SKM-1 treated with dmso at 0.1 percent for 144 hours (cell line): ENCODE results near the gene POLRMT.

Source experiments
- DNase-seq: peaks from one replicate; lab custom pipeline; 2025; ENCODE audit not compliant: unreplicated experiment; lab: John Stamatoyannopoulos, UW

Gene POLRMT

DNA sequence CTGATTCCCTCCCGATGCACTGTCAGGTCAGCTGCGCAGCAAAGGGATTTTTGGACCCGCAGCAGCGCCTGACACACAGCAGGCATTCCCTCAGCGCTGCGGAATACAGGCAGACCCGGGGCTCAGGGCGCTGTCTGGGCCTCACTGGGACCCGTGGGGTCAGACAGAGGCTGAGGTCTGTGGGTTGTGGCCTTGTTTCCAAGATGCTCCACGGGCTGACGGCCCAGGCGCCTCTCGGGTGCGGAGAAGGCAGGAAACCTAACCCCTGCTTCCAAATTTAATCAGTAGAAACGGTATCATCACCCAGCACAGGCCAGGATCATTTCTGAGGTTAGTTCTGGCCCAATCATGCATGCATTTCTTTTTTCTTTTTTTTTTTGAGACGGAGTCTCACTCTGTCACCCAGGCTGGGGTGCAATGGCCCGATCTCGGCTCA lies 30.4 kb upstream of the POLRMT start:
- no peak for DNase-seq

DNA sequence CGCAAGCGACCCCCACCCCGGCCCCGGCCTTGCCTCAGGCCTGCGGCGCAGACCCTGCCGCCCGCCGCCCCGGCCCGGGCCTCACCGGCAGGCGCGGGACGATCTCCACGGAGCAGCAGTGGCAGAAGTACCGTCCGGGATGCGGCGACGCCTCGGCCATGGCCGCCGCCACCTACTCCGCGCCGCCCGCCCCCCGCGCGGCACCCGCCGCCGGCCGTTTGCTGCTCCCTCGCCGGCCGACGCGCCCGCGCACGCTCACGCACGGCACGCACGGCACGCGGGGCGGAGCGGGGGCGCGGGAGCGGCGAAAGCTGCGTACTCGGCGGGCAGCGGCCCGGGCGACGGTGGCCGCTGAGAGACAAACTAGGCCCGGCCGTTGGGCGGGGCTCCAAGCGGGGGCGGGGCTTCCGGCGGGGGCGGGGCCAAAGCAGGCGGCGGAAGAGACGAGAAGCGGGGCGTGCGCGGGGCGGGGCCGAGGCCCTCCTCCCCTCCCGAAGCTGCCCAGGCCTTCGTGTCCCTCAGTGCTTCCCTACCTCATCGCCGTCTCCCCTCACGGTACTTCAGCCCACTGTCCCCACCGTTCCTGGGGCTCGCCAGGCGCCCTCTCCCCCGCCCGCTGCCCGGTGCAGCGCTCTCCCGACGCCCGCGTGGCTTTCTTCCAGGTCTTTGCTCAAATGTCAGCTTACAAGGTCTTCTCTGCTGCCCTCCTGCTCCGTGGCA lies 29.8 kb upstream of the POLRMT start, which contains the start of gene RNF126:
Gene RNF126, minus strand, starts transcription at position 253 of the 720 bp plus-strand sequence. Its CDS starts 93 bp downstream, at position 160.
- DNase-seq, result peak; percentile 89

DNA sequence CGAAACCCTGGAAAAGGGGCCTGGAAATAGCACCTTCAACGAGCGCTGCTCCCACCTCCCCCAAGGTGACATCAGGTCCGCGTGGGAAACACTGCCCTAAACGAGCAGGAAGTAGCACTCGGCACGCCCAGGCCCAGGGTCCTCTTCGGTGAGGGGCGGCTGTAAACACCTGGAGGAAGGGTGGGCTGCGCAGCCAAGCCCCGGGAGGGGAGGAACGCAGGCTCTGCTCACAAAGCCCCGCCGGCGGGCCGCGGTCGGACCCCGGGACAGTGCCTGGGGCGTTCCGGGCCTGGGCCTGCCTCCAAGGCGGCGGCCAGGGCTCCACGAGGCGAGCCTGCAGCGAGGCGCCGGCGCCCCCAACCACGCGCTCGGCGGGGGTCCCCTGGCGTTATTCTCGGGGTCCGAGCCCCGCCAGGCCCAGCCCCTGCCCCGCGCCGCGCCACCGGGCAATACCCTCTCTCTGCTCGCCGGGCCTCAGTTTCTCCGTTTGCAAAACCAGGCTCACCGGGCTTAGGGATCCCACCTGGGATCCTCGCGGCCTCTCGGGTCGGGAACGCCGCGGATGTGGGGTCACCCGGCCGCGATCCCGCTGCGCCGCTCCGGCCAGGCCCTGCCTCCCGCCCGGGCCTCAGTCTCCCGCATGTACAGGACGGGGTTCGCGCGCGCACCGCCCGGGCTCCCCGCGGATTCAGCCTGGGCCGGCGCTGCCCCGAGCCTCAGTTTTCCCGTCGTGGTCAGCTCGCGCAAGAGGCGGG lies 29.0 kb upstream of the POLRMT start:
- peak; percentile 31 for DNase-seq

DNA sequence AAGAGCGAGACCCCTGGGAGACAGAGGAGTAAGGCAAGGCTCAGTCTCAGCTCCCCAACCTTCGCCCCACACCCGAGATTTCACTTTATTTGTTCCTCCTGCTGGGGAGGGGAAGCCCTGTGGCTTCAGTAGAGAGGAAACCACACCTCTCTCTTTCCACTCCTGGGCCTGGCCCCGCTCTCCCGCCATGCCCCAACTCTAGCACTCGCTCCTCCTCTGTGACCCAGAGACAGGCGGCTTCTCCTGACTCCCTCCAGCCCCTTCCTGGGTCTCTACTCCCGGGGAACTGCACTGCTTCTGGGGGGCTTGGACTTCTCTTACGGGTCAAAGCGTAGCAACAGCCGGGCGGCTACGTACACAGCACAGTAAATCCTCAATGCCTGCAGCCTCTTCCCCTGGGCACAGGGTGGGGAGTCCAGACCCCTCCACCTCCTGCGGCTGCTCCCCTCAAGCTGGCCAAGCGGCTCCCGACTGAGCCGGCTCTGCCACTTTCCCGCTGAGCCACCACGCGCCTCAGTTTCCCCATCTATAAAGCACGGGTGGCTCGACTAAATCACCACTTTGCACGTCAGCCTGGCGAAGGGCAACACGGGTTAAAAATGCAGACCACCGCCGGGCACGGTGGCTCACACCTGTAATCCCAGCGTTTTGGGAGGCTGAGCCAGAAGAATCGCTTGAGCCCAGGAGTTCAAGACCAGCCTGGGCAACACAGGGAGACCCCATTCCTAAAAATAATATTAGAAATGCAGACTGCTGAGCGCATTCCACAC lies 28.3 kb upstream of the POLRMT start:
- DNase-seq, result peak; percentile 20

DNA sequence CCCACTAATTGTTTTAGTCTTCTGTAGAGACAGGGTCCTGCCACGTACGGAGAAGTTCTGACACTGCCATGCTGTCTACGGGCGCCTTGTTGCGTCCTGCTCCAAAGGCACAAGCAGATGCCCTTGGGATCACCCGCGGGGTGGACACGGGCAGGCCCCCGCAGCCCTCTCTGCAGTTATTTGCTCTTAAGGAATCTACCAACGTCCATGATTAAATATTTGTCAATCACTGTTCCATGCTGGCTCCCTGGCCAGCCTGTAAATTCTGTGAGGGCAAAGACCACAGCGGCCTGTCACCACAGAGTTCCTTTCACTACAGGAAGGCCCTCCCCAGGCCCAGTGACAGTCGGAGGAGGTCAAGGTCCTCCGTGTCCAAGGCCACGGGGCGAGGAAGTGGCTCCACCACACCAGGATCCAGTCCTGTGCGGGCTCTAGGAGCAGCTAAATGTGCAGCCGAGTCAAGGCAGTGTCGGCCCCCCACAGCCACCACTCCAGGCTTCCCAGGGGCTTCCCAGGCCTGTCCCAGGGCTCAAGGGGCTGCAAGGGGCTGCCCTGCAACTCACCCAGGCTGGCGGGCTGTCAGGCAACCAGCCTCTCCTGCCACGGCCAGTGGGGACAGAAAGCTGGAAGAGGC lies 27.6 kb upstream of the POLRMT start:
- no peak for DNase-seq

DNA sequence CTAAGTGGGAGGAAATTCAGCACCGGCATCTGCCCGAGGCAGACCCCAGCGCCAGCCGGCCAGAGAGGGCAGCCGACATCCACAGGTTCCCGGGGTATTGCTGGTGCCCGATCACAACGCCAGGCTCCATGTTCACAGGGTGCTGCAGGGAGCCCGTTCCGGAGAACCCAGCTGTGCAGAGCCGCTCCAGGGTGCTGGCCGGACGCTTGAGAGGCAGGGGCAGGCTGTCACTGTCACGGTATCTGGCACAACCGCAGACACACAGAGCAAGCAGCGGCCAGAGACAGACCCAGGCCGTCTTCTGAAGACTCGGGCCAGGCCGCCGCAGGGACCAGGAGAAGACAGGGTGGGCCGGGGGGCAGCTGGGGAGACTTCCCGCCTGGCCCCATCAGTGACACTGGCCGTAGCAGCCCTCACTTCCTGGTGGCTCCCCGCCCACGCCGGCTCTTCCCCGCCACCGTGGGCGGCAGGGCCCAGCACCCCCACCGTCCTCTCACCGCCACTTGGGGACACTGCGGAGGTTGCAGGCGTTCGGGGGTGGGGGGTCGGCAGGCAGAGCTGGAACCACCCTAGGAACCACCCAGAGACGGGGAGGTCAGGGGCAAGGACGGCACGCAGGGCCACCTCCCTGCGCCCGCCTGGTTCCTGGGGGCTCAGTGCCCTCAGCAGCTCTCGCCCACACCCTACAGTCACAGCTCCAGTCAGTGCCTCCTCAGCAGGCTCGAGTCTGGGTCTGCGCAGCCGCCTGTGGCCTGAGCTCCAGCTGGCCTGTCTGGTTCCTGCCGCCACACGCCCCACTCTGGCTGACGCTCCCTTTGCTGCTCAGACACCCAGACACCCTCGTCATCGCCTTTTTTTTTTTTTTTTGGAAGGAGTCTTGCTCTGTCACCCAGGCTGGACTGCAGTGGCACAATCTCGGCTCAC lies 25.8 kb upstream of the POLRMT start:
- no peak for DNase-seq

DNA sequence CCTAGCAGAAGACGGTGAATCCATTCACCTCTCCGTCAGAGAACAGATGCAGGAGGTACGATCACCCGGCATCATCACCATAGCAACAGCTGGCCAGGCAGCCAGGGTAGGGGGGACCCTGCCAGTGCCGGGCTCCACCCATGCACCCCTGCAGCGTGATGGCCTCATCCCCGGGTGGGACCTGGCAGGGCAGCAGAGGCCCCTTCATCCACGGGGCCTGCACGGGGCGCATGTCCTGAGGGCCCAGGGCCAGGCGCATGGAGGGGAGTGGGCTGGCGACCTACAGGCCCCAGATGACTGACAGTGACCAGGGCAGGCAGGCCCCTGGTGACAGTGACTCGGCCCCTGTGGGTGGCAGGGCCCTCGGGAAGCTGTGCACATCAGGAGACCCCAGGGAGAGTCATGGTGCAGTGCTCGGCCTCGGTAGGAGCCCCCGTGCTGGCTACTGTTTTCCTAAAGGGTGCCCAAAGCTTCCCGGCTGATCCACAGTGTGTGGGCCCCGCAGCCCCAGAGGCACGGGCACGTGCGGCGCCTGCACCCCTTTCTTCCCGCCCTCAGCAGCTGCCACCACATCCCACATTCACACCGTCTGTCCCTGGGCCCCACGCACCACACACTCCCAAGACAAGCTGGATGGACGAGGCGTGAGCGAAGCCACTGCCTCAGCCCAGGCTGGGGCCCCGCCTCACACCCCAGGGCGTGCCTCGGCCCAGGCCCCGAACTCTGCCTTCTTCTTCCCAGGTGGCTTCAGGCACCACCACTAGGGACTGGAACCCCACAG lies 24.9 kb upstream of the POLRMT start:
- no peak for DNase-seq

DNA sequence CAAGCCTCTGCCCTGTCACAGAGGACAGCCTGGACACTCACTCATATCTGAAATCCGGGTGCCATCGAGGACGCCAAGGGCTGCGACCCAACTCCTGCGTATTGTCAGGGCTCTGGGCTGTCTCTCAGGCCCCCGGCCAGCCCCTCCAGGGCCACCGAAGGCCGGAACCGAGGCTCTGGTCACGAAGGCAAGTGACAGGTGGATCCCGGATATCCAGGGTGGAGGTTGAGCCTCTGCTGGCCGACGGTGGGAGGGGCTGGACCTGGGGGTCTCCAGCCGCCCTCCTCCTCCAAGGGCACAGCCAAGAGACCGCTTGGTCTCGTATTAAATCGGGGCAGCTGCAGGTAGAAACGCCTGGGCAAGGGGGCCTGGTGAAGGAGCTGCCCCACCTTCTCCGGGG lies 24.3 kb upstream of the POLRMT start:
- DNase-seq, result no peak

DNA sequence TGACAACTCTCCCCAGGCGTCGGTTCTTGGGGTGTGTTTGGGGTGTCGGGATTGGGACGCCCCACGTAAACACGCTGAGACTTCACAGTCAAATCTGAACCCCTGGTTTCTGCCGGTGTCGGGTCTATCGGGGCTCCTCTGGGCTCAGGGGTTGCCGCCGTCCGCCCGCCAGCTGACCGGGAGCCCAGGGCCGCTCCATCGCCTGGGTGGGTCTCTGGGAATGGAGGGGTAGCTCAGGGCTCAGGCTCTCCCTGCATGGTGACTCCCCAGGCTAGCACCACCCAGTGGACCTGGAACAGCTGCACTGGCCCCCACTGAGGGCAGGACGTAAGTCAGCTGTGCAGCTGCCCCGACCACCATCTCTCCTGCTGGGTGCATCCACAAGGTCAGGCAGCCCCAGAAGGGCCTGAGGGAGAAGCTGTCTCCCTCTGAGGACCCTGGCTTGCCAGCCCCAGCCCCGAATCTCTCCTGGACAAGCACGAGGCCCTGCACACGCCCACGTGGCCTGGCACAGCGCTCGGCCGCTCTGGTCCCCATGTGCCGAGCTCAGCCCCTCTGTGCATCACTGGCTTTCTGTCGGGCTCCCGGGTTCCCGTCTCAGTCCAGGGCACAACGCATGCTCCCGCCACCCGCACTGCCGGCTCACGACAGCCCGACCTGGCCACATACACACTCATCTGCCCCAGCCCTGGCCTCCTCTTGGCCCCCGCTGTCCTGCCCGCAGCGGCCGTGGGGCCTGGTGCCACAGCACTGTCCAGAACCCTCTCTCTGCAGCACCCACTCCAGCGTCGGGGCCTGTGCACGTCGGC lies 23.6 kb upstream of the POLRMT start:
- no peak for DNase-seq

DNA sequence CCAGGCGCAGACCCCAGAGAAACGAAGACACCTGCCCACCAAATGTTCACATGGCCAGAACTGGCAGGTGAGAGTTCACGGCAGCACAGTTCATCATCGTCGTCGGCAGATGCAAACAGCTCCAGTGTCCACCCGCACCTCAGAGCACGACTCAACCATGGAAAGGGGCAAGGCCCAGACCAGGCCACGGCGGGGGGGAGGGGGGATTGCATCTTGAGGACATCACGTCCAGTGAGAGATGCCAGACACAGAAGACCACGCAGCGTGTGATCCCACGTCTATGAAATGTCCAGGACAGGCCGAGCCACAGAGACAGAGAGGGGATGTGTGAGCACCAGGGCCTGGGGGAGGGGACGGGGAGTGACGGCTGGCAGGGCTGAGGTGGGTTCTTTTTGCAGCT lies 22.4 kb upstream of the POLRMT start:
- no peak for DNase-seq

DNA sequence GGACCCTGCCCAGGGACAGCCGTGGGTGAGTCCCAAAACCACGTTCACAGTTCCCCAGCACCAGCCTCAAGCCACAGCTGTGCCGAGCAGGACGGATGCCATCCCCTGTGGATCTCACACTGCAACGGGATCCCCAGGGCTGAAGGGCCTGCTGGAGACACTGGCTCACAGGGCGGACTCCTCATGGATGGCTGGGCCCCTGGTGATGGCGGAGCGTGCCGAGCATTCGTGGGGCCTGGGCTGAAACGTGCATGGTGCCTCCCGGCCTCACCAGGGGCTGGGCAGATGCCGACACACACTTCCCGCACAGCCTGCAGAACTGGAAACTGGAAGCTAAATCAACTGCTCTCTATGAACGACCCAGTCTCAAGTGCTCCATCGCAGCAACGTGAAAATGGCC lies 20.1 kb upstream of the POLRMT start:
- DNase-seq, result no peak

DNA sequence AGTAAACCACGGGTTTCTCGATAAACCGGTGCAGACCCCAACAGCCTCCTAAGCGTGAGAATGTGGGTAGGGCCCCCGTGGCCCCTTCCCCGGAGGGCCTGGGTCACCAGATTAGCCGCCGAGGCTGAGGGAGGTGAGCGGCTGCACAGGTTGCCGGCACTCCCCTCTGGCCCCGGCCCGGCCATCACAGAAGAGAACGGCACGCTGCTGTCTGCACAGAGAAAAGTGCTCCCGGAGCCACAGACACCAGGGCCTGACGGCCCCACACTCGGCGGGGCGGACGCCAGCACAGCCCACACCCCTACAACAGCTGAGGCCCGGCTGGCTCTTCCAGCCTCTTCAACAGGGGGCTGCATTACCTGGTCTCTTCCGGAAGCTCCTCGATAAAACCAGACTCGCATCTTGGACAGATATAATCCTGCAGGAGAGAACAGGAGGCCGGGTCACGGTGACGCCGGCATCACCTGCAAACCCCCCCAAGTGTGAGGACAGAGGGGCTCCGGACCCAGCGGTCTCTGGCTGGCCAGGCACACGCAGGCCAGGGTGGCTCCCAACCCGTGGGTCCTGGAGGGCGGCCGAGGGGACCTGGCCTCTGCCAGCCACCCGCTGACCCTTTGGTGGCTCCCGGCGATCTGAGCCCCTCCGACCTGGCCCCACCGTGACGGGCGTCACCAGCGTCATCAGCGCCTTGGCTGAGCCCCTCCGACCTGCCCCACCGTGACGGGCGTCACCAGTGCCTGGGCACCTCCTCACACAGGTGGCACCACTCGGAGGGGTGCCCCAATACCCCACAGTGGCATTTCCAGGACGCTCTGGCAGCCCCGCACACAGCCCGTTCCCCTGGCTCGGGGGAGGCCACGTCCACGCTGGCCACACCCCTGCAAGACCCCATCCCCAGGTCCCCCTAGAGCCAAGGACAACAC lies 19.4 kb upstream of the POLRMT start:
- DNase-seq, result no peak

DNA sequence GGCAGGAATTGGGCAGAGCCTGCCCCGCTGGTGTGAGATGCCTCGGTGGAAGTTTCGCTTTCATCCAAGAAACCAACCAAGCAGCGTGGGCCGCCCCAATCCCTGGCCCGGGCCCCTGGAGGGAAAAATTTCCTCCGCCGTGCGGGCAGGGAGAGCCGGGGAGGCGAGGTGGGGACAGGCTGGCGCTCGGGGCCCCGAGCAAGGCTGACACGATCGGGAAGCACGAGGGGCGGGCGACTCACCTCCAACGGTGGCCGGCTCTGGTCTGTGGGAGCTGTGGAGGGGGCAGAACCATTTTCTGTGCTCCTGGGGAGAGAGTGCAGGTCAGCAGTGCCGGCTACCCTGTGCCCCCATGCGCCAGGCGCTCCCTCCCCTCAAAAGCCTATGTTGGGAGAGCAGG lies 18.7 kb upstream of the POLRMT start:
- no peak for DNase-seq

DNA sequence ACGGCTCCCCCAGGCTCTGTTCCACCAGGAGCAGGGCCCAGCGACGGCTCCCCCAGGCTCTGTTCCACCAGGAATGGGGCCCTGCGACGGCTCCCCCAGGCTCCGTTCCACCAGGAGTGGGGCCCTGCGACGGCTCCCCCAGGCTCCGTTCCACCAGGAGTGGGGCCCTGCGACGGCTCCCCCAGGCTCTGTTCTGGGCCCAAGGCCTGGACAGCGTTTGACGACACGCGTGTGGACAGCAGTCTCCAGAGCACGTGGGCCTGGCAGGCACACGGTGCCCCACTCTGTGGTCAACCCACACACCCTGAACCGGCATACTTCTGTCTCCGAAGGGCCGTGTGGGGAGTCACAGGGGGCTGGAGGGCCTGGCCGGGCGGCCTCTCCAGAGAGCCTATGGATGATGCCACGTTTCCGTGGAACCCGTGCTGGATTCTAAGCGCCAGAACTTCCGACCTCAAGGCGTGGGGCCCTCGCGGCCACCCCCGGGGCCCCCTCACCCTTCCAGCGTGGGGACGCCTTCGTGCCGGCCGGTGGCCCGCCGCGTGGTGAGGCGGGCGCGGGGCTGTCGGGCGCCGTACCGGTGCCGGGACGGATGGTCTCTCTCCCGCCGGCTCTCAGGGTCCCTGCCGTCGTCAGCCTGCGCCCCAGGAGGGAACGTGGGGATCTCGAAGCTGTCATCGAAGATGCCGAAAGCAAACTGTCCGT lies 17.9 kb upstream of the POLRMT start:
- DNase-seq, result no peak

DNA sequence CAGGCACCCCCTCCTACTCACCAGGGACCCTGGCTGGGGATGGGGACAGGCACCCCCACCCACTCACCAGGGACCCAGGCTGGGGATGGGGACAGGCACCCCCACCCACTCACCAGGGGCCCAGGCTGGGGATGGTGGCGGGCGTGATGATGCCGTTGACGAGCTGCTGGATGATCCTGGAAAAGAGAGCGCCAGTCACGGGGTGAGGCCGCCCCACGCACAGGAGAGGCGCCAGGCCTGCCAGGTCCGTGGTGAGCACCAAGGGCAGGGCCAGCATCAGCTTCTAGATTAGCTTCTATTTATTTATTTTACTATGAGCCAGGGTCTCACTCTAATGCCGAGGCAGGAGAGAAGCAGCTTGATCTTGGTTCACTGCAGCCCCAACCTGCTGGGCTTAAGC lies 16.8 kb upstream of the POLRMT start:
- DNase-seq, result no peak

DNA sequence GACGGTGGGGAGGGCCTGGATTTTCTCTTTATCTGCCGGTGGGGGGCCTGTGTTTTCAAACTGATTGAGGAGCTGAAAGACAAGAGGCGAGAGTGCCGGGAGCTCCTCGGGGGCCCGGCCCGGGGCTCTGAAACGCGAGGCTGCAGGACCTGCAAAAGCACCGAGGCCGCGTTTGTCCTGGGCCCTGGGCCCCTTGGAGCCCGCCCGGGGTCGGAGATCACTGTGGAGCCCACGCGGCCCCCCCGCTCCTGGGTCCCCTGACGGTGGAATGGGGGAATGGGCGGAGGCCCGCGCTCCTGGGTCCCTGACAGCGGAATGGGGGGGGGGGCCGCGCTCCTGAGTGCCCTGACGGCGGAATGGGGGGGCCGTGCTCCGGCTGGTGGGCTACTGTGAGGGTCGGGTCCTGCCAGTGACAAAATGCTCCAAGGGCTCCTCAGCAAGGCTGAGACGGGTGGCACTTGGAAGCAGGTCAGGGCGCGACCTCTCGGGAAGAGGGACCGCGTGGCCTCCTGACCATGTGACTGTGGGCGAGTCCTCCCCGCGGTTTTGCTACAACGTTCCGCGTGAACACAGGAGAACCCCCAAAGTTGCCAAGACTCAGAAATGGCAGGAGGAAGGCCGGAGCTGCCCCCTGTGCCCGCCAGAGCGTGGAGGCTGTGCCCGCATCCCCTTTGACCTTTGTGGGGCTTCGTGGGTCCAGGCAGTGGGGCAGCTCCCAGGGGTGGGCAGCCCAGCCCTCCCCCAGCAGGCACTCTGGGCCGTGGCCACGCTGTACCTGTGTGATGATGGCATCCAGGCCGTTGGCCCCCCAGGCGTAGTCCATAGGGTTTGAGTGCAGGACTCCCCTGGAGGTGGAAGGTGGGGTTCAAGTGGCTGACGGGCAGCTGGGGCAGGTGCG lies 15.8 kb upstream of the POLRMT start:
- DNase-seq, result no peak
